ENCODE results near the gene RPL26.

The RPL26 gene

DNA sequence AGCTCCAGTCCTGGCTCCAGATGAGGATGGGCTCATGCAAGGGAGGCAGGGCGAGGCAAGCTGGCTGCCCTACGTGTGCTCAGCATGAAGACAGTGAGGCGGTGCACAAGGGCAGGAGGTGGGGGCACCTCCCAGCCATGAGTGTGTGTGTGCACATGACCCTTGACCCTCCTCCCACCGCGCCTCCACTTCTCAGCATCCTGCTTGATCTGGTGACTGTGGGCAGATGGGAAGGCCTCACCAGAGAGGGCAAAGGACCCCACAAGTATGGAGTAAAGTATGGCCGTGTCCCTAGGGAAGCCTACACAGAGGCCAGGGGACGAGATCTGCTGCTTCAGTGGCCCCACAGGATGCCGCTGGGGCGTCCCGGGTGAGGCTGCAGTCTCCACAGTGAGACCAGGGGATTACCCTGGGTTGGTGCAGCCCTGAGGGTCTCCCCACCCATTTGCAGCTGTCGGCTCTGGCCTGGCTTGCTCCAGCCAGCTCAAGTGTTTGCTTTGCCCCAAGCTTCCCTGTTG is 22.6 kb upstream of the RPL26 start:
- no peak overlapping the region for H3K9ac ChIP-seq (ENCODE audit: low read length)
- no peaks in the 10 kb centered on the region for H3K36me3 ChIP-seq (ENCODE audit: control insufficient read depth in 1 of 2, insufficient read depth in 2 of 2, low read depth in 1 of 2, low read length in 2 of 2)
- no peak overlapping the region for H3K27ac ChIP-seq (ENCODE audit: low read length, poor library complexity, severe bottlenecking)
- no peak overlapping the region for H3K4ac ChIP-seq (ENCODE audit: low read depth in 1 of 2, low read length in 2 of 2)
- H2BK12ac ChIP-seq (ENCODE audit: low read length in 2 of 2): no peak overlapping the region
- H3K14ac ChIP-seq (ENCODE audit: low read length in 2 of 2): no peak overlapping the region
- H3K79me1 ChIP-seq (replicated peaks; ENCODE audit: low read length, poor library complexity, severe bottlenecking): no peaks in the 10 kb centered on the region
- H3K27me3 ChIP-seq (ENCODE audit: control insufficient read depth in 1 of 2, insufficient read depth in 1 of 2, low read length in 2 of 2): peaks cover 8 to 15% of the 10 kb centered on the region in 2 experiments
- H3K9me3 ChIP-seq (ENCODE audit: control insufficient read depth, low read length): no peaks in the 10 kb centered on the region
- 88% methylated on average over 11 of the region's 11 CpGs for WGBS
- H3K4me1 ChIP-seq (ENCODE audit: control insufficient read depth, insufficient read depth, low read depth, low read length): peaks cover 5% of the 10 kb centered on the region
- no peak overlapping the region for H2BK120ac ChIP-seq (ENCODE audit: low read depth, low read length)
- no peak overlapping the region for H2AK5ac ChIP-seq (ENCODE audit: low read length, severe bottlenecking)
- no peak overlapping the region for H3K18ac ChIP-seq (ENCODE audit: low read depth in 1 of 2, low read length in 2 of 2)
- H3K4me3 ChIP-seq (ENCODE audit: insufficient read depth in 1 of 2, low read depth in 1 of 2, low read length in 2 of 2): no peak overlapping the region
- no peak overlapping the region for H3K4me2 ChIP-seq (ENCODE audit: low read length, poor library complexity, severe bottlenecking)
- no peak for DNase-seq
- no peak overlapping the region for H2BK15ac ChIP-seq (ENCODE audit: low read depth, poor library complexity, severe bottlenecking)
- H4K8ac ChIP-seq (ENCODE audit: low read length): no peak overlapping the region
- H3K23ac ChIP-seq (ENCODE audit: low read length in 2 of 2): no peak overlapping the region
- no peak overlapping the region for H2BK5ac ChIP-seq (ENCODE audit: low read depth, low read length, poor library complexity, severe bottlenecking)
- no peak overlapping the region for H2AFZ ChIP-seq (ENCODE audit: low read depth, low read length)
- H4K91ac ChIP-seq (ENCODE audit: low read length): no peak overlapping the region

DNA sequence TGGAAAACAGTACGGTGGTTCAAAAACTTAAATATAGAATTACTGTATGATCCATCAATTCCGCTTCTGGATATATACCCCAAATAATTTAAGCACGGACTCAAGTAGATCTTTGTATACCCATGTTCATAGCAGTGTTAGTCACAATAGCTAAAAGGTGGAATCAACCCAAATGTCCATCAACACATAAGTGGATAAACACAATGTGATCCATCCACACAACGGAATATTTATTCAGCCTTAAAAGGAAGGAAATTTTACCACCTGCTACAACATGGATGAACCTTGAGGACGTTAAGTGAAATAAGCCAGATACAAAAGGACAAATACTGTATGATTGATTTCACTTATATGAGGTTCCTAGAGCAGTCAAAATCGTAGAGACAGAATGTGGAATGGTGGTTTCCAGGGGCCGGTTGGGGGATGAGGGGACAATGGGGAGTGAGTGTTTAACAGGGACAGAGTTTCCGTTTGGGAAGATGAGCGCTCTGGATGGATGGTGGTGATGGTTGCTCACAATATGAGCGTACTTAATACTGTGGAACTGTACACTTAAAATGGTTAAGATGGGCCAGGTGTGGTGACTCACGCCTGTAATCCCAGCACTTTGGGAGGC is 20.0 kb upstream of the RPL26 start:
- no peak overlapping the region for H2AK5ac ChIP-seq (ENCODE audit: low read length, severe bottlenecking)
- no peak overlapping the region for H4K8ac ChIP-seq (ENCODE audit: low read length)
- H3K9me3 ChIP-seq (ENCODE audit: control insufficient read depth, low read length): no peaks in the 10 kb centered on the region
- H2BK15ac ChIP-seq (ENCODE audit: low read depth, poor library complexity, severe bottlenecking): no peak overlapping the region
- no peak overlapping the region for H2BK5ac ChIP-seq (ENCODE audit: low read depth, low read length, poor library complexity, severe bottlenecking)
- no peak overlapping the region for H4K91ac ChIP-seq (ENCODE audit: low read length)
- peaks cover 2% of the 10 kb centered on the region for H3K4me1 ChIP-seq (ENCODE audit: control insufficient read depth, insufficient read depth, low read depth, low read length)
- H3K23ac ChIP-seq (ENCODE audit: low read length in 2 of 2): no peak overlapping the region
- 92% methylated on average over 10 of the region's 11 CpGs for WGBS
- no peak overlapping the region for H3K27ac ChIP-seq (ENCODE audit: low read length, poor library complexity, severe bottlenecking)
- no peak overlapping the region for H3K4me2 ChIP-seq (ENCODE audit: low read length, poor library complexity, severe bottlenecking)
- no peak overlapping the region for H3K4ac ChIP-seq (ENCODE audit: low read depth in 1 of 2, low read length in 2 of 2)
- H3K36me3 ChIP-seq (ENCODE audit: control insufficient read depth in 1 of 2, insufficient read depth in 2 of 2, low read depth in 1 of 2, low read length in 2 of 2): no peaks in the 10 kb centered on the region
- no peak overlapping the region for H3K4me3 ChIP-seq (ENCODE audit: insufficient read depth in 1 of 2, low read depth in 1 of 2, low read length in 2 of 2)
- H3K18ac ChIP-seq (ENCODE audit: low read depth in 1 of 2, low read length in 2 of 2): no peak overlapping the region
- no peak overlapping the region for H3K14ac ChIP-seq (ENCODE audit: low read length in 2 of 2)
- H2BK120ac ChIP-seq (ENCODE audit: low read depth, low read length): no peak overlapping the region
- H3K9ac ChIP-seq (ENCODE audit: low read length): no peak overlapping the region
- no peak for DNase-seq
- H3K79me1 ChIP-seq (replicated peaks; ENCODE audit: low read length, poor library complexity, severe bottlenecking): no peaks in the 10 kb centered on the region
- H3K27me3 ChIP-seq (ENCODE audit: control insufficient read depth in 1 of 2, insufficient read depth in 1 of 2, low read length in 2 of 2): peaks cover 16 to 37% of the 10 kb centered on the region in 2 experiments
- no peak overlapping the region for H2AFZ ChIP-seq (ENCODE audit: low read depth, low read length)
- no peak overlapping the region for H2BK12ac ChIP-seq (ENCODE audit: low read length in 2 of 2)

GRCh38 chr17:8401107-8401506 is 18.1 kb upstream of the RPL26 start:
- H3K4me3 ChIP-seq (ENCODE audit: insufficient read depth in 1 of 2, low read depth in 1 of 2, low read length in 2 of 2): no peak overlapping the region
- no peaks in the 10 kb centered on the region for H3K79me1 ChIP-seq (replicated peaks; ENCODE audit: low read length, poor library complexity, severe bottlenecking)
- no peak overlapping the region for H3K4ac ChIP-seq (ENCODE audit: low read depth in 1 of 2, low read length in 2 of 2)
- H2BK120ac ChIP-seq (ENCODE audit: low read depth, low read length): no peak overlapping the region
- H3K36me3 ChIP-seq (ENCODE audit: control insufficient read depth in 1 of 2, insufficient read depth in 2 of 2, low read depth in 1 of 2, low read length in 2 of 2): no peaks in the 10 kb centered on the region
- H3K27ac ChIP-seq (ENCODE audit: low read length, poor library complexity, severe bottlenecking): no peak overlapping the region
- H4K91ac ChIP-seq (ENCODE audit: low read length): no peak overlapping the region
- H3K23ac ChIP-seq (ENCODE audit: low read length in 2 of 2): no peak overlapping the region
- WGBS: 87% methylated on average over 1 of the region's 2 CpGs
- no peak overlapping the region for H4K8ac ChIP-seq (ENCODE audit: low read length)
- no peak for DNase-seq
- no peak overlapping the region for H3K4me2 ChIP-seq (ENCODE audit: low read length, poor library complexity, severe bottlenecking)
- H3K9me3 ChIP-seq (ENCODE audit: control insufficient read depth, low read length): no peaks in the 10 kb centered on the region
- H2BK12ac ChIP-seq (ENCODE audit: low read length in 2 of 2): no peak overlapping the region
- no peak overlapping the region for H3K18ac ChIP-seq (ENCODE audit: low read depth in 1 of 2, low read length in 2 of 2)
- H3K9ac ChIP-seq (ENCODE audit: low read length): no peak overlapping the region
- H3K14ac ChIP-seq (ENCODE audit: low read length in 2 of 2): no peak overlapping the region
- no peak overlapping the region for H2BK5ac ChIP-seq (ENCODE audit: low read depth, low read length, poor library complexity, severe bottlenecking)
- H3K27me3 ChIP-seq (ENCODE audit: control insufficient read depth in 1 of 2, insufficient read depth in 1 of 2, low read length in 2 of 2): peaks cover 34 to 56% of the 10 kb centered on the region in 2 experiments
- no peak overlapping the region for H2BK15ac ChIP-seq (ENCODE audit: low read depth, poor library complexity, severe bottlenecking)
- no peak overlapping the region for H2AFZ ChIP-seq (ENCODE audit: low read depth, low read length)
- H2AK5ac ChIP-seq (ENCODE audit: low read length, severe bottlenecking): no peak overlapping the region
- H3K4me1 ChIP-seq (ENCODE audit: control insufficient read depth, insufficient read depth, low read depth, low read length): peaks cover 4% of the 10 kb centered on the region

GRCh38 chr17:8398980-8399379 is 16.0 kb upstream of the RPL26 start:
- no peak overlapping the region for H3K18ac ChIP-seq (ENCODE audit: low read depth in 1 of 2, low read length in 2 of 2)
- H2AK5ac ChIP-seq (ENCODE audit: low read length, severe bottlenecking): no peak overlapping the region
- H3K14ac ChIP-seq (ENCODE audit: low read length in 2 of 2): no peak overlapping the region
- H2BK15ac ChIP-seq (ENCODE audit: low read depth, poor library complexity, severe bottlenecking): no peak overlapping the region
- no peak overlapping the region for H4K8ac ChIP-seq (ENCODE audit: low read length)
- H2AFZ ChIP-seq (ENCODE audit: low read depth, low read length): no peak overlapping the region
- no peak overlapping the region for H3K4me3 ChIP-seq (ENCODE audit: insufficient read depth in 1 of 2, low read depth in 1 of 2, low read length in 2 of 2)
- H3K9me3 ChIP-seq (ENCODE audit: control insufficient read depth, low read length): no peaks in the 10 kb centered on the region
- peaks cover 41 to 73% of the 10 kb centered on the region in 2 experiments for H3K27me3 ChIP-seq (ENCODE audit: control insufficient read depth in 1 of 2, insufficient read depth in 1 of 2, low read length in 2 of 2)
- H2BK12ac ChIP-seq (ENCODE audit: low read length in 2 of 2): no peak overlapping the region
- H3K23ac ChIP-seq (ENCODE audit: low read length in 2 of 2): no peak overlapping the region
- no peak overlapping the region for H3K4me2 ChIP-seq (ENCODE audit: low read length, poor library complexity, severe bottlenecking)
- H4K91ac ChIP-seq (ENCODE audit: low read length): no peak overlapping the region
- H3K9ac ChIP-seq (ENCODE audit: low read length): no peak overlapping the region
- H3K79me1 ChIP-seq (replicated peaks; ENCODE audit: low read length, poor library complexity, severe bottlenecking): no peaks in the 10 kb centered on the region
- H2BK5ac ChIP-seq (ENCODE audit: low read depth, low read length, poor library complexity, severe bottlenecking): no peak overlapping the region
- no peak for DNase-seq
- H3K4ac ChIP-seq (ENCODE audit: low read depth in 1 of 2, low read length in 2 of 2): no peak overlapping the region
- H2BK120ac ChIP-seq (ENCODE audit: low read depth, low read length): no peak overlapping the region
- 60% methylated on average over 5 of the region's 6 CpGs for WGBS
- no peaks in the 10 kb centered on the region for H3K36me3 ChIP-seq (ENCODE audit: control insufficient read depth in 1 of 2, insufficient read depth in 2 of 2, low read depth in 1 of 2, low read length in 2 of 2)
- no peak overlapping the region for H3K27ac ChIP-seq (ENCODE audit: low read length, poor library complexity, severe bottlenecking)
- peaks cover 2% of the 10 kb centered on the region for H3K4me1 ChIP-seq (ENCODE audit: control insufficient read depth, insufficient read depth, low read depth, low read length)
